SKM-1 treated with dmso at 0.1 percent for 144 hours (cell line): ENCODE data around the gene PRKG1.
"Not testable (repeated sequence)": the region's sequence is repeated elsewhere in the genome, so short reads cannot be mapped to it uniquely, and the experiment has no call there.

Source experiments
- DNase-seq: peaks from one replicate; lab custom pipeline; 2025; ENCODE audit not compliant: unreplicated experiment; lab: John Stamatoyannopoulos, UW

Gene PRKG1

GRCh38 chr10:51267980-51268570 lies 193.8 kb downstream of the PRKG1 start:
- not testable (repeated sequence) for DNase-seq

- DNase-seq: no peak
Observed at GRCh38 chr10:51269821-51270220, 195.5 kb downstream of the PRKG1 start.

GRCh38 chr10:51270936-51271530 lies 196.7 kb downstream of the PRKG1 start:
- DNase-seq: no peak

GRCh38 chr10:51272099-51272498 lies 197.8 kb downstream of the PRKG1 start:
- DNase-seq: not testable (repeated sequence)

- no peak for DNase-seq
Observed at GRCh38 chr10:51272555-51272954, 198.3 kb downstream of the PRKG1 start.

- DNase-seq: peak; percentile 72
Observed at GRCh38 chr10:51273574-51273973, 199.3 kb downstream of the PRKG1 start.

DNA sequence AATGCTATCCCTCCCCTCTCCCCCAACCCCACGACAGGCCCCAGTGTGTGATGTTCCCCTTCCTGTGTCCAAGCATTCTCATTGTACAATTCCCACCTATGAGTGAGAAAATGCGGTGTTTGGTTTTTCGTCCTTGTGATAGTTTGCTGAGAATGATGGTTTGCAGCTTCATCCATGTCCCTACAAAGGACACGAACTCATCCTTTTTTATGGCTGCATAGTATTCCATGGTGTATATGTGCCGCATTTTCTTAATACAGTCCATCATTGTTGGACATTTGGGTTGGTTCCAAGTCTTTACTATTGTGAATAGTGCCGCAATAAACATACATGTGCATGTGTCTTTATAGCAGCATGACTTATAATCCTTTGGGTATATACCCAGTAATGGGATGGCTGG lies 201.8 kb downstream of the PRKG1 start:
- not testable (repeated sequence) for DNase-seq

GRCh38 chr10:51281387-51281786 lies 207.1 kb downstream of the PRKG1 start:
- DNase-seq: not testable (repeated sequence)

DNA sequence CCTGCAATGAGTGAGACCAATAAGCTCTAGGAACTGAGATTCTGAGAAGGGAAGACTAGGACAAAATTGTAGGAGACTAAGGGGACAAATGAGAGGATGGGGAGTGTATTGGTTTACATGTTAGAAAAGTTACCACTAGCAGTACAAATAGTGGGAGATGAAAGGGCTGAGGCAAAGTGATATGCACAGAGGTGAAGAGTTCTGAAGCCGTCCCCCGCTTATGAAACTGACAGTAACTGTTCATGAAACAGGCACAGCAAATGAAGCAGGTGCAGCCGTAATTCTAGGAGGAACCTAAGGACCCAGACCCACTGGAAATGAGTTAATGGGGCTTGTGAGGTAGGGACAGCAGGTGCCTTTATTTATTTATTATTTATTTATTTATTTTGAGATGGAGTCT lies 211.3 kb downstream of the PRKG1 start:
- DNase-seq: no peak

- no peak for DNase-seq
Observed at GRCh38 chr10:51288511-51288910, 214.2 kb downstream of the PRKG1 start.

DNA sequence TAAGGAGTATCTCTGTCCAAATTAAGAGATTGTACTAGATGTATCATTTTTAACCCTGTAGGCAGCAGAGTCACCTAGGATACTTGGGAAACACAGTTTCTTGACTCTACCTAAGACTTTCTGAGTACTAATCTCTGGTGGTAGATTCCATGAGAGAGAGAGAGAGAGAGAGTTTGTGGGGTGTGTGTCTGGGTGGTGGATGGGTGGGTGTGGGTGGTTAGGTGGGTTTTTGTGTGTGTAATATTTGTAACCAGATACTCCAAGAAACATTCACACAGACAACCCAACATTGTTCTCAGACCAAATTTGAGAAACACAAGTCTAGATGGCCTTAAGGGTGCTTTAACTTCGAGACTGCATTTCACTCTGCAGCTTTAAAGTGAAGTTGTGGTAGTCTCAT lies 215.2 kb downstream of the PRKG1 start:
- DNase-seq: no peak

DNA sequence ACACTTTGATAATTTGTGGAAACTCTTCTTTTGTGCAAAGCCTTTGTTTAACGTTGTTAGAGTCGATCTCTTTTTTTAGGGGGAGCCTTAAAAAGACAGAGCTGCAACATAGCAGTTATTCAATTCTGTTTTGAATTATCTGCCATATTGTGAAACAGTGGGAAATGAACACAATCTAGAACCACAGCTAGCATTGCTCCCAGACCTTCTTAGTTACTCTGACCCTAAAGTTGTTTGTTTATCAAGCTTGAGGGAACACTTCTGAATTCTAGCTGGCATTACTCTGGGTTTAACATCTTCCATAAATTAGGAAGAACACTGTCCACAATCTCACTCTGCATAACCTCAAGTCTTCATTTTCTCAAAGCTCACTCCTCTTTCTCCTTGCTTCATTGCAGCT lies 217.7 kb downstream of the PRKG1 start:
- DNase-seq: no peak

- no peak for DNase-seq
Observed at GRCh38 chr10:51297438-51297837, 223.2 kb downstream of the PRKG1 start.

DNA sequence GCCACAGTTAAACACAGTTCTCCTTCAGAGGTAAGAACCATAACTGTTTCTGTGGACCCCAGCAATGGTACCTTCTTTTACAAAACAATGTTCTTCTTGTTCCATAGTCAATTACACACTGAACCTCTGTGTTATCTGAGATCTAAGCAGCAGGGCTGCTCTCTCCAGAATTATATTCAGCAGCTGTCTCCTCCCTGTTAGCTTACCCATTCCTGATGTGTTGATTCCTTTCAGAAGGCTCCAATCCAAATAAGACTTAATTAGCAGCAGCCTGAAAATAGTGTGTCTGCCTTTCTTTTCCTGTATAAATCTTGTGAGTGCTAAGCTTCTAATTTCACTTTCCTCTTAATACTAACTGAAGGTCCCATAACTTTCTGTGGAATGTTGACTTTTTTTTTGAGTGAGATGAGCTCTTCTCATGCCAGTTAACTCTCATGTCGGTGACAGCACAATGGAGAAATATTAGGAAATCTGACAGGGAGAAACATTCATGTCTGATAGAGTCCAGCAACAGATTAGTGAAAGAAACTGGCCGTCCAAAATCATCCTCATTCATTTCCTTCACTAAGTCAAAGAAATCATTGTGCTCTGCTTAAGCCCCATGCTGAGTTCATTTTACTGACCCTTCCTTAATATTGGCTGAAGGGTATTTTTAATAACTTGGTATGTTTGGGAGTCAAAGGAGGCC lies 226.5 kb downstream of the PRKG1 start:
- no peak for DNase-seq

- no peak for DNase-seq
Observed at GRCh38 chr10:51301644-51302043, 227.4 kb downstream of the PRKG1 start.

- DNase-seq: no peak
Observed at GRCh38 chr10:51302316-51302715, 228.0 kb downstream of the PRKG1 start.

GRCh38 chr10:51308116-51308515 lies 233.8 kb downstream of the PRKG1 start:
- DNase-seq: no peak

- no peak for DNase-seq
Observed at GRCh38 chr10:51311228-51311627, 236.9 kb downstream of the PRKG1 start.

DNA sequence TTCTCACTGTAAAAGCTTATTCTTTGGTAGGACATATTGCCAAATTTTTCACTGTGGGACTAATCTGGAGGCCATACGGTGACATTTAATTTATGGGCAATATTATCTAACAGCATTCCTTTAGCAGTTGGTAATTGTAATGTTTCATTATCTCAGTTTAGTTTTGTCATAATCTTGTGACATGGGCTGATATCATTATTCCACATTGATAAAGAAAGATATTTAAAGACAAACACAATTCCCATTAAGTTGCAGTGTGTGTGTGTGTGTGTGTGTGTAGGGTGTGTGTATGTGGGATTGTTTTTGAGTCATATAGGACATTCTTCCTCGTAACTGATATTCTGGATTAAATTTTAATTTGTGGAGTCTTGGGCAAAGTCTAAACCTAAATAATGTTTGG lies 238.5 kb downstream of the PRKG1 start:
- DNase-seq: no peak

- DNase-seq: no peak
Observed at GRCh38 chr10:51313251-51313650, 239.0 kb downstream of the PRKG1 start.

DNA sequence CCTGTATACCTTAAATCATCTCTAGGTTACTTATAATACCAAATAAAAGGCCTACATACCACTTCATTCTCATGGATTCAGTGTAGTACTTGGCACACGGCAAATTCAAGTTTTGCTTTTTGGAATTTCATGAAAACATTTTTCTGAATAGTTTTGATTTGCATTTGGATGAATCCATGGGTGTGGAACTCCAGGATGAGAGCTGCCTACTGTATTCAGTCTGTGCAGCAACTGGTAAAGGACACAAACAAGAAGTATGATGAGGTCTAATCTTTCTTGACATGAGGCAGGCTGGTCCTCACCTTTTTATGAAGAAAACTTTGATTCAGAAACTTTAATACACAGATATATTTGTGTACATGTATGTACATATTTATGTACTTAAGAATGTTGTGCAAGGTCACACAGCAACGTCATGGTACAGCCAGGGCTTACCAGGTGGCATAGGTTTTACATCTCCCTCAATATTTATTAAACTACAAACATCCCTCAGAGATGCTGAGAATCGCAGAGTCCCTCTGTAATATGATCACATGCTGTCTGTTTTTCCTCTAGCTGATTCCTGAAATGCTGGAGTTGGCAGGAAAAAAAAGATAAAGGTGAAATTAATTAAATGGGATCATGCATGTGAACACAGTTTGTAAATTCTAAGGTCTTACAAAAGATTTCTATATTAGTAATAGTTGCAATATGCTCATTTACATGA lies 239.6 kb downstream of the PRKG1 start:
- no peak for DNase-seq

DNA sequence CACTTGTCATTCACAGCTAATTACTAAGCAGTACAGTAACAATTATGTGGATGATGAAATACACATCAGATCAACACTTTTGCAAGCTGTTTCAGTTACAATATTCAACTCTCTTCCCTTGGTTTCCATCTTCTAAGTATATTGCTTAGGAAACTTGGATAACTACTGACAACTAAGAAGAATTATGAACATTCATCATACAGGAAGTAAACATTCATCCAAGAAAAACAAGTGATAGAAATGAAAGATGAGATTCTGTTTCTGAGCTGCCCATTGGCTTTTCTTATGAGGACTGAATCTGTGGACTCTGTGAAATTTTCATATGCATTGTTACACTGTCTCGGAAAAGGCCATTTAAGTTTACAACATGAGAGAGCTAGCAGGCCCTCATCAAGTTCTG lies 240.2 kb downstream of the PRKG1 start:
- no peak for DNase-seq
